Adrenal gland (tissue), 12 donors: ENCODE results near the gene GNPNAT1. TPM values are rescaled to one million over a fixed set of nuclear protein-coding genes. Genes with fewer than 3 reads are reported as not detected.

Experiments used
- DNase-seq, 7 donors: peaks; one replicate each; pipeline ENCODE4 v3.0.0-alpha.2; 2019 to 2020
- H3K27ac ChIP-seq, 5 donors: fragments of 200-600 bp; sonication (generic) in 4 of 5; 1 replicate in 3 of 5; 2 replicates in 2 of 5; pipeline versions ENCODE4 v1.5.1 to v1.8.0; 2016 to 2020; ENCODE audit warnings: mild to moderate bottlenecking in 1 of 5
- H3K27me3 ChIP-seq: fragments of 200-600 bp; 2 replicates; pipeline ENCODE4 v1.8.0; 2021
- H3K36me3 ChIP-seq, 2 donors: fragments of 200-600 bp; replicated peaks in 1 of 2; 1 replicate in 1 of 2; 2 replicates in 1 of 2; pipeline versions ENCODE4 v1.5.1 to v1.8.0; 2018 to 2022
- H3K4me1 ChIP-seq, 2 donors: fragments of 200-600 bp; replicated peaks in 1 of 2; 1 replicate in 1 of 2; 2 replicates in 1 of 2; pipeline versions ENCODE4 v1.5.1 to v1.8.0; 2018 to 2021
- H3K4me3 ChIP-seq, 4 donors: fragments of 200-600 bp; sonication (generic) in 3 of 4; one replicate each; pipeline ENCODE4 v1.5.1; 2016 to 2018
- H3K9me3 ChIP-seq, 3 donors: fragments of 200-600 bp; sonication (generic) in 1 of 3; replicated peaks in 1 of 3; 1 replicate in 2 of 3; 2 replicates in 1 of 3; pipeline versions ENCODE4 v1.5.1 to v1.8.0; 2016 to 2021
- CTCF ChIP-seq, 6 experiments: fragments of 450-650 bp in 4 of 6; fragments of 200-600 bp in 2 of 6; sonication (generic) in 1 of 6; IDR thresholded peaks; 1 replicate in 5 of 6; 2 replicates in 1 of 6; pipeline versions ENCODE4 v1.5.1 to v1.8.0; 2016 to 2021; ENCODE audit warnings: antibody characterized with exemption in 6 of 6, mild to moderate bottlenecking in 2 of 6, moderate library complexity in 1 of 6
- POLR2A ChIP-seq, 2 donors: fragments of 450-650 bp; IDR thresholded peaks; one replicate each; pipeline ENCODE4 v1.6.1; 2017; ENCODE audit warnings: antibody characterized with exemption in 2 of 2, mild to moderate bottlenecking in 2 of 2, moderate library complexity in 1 of 2
- WGBS, 4 donors: extraction: QIAGEN DNeasy Blood & Tissue Kit in 2 of 4; methylation state at CpG; one replicate each; pipeline versions ENCODE4 v1.1.5 to v1.1.7; 2013 to 2017; 5-methylcytosine and 5-hydroxymethylcytosine counted together
- intact Hi-C, 2 donors: fragments of 100-400 bp; cut with DNase I; formaldehyde crosslinking; loops; one replicate each; pipeline versions ENCODE4 v1.14.1 to v1.15.0; 2022 to 2023
- polyA plus RNA-seq, 3 donors: library from polyadenylated mRNA; stranded (reverse); fragments of 200-250 nt in 2 of 3; fragments of 350-450 nt in 1 of 3; fragmentation: Illumina TruSeq in 1 of 3; extraction: RNeasy Lipid Tissue Mini Kit (QIAGEN cat#74804) in 1 of 3; gene quantifications; one replicate each; pipeline ENCODE4 v1.2.3, GENCODE V29; 2013 to 2014
- total RNA-seq, 9 donors: library from RNA; depleted of rRNA in 4 of 9; stranded (reverse); fragments of >200 nt in 4 of 9; fragments of 120-200 nt in 1 of 9; fragmentation: NEBNext Ultra II Directional in 1 of 9; extraction: Animal tissue kit (Norgen Biotek cat#: 25700) in 1 of 9; gene quantifications; one replicate each; pipeline versions ENCODE4 v1.1.0 to v1.2.4, GENCODE V29; 2013 to 2023
- donor health status: healthy with polysubstance abuse.
- donor health status: Bipolar disorder and iron deficiency.
- donor health status: DM: yes; HTN: yes; CAD: no.
- donor health status: DM: no; HTN: no; CAD: no.
- donor health status: DM: no; HTN: no; CAD: no.
- donor health status: DM: yes; HTN: yes; CAD: no.

GNPNAT1 gene
- total and polyA plus RNA-seq, 12 donors, result 4.6 to 30.1 (median 13.0) TPM

- Histone ChIP-seq H3K36me3 (no peaks in the 10 kb centered on the region), H3K27me3 (no peaks in the 10 kb centered on the region), H3K9me3 (no peaks in the 10 kb centered on the region), H3K4me3 (no peak overlapping the region), H3K27ac (no peak overlapping the region), H3K4me1 (peaks cover 0 to 9% of the 10 kb centered on the region in 2 donors)
- DNase-seq, result no peak
- intact Hi-C loops, result no loop called here
- TF ChIP-seq CTCF (IDR thresholded peaks at IDR 0.05) (no peak), POLR2A (IDR thresholded peaks at IDR 0.05) (no peak)
These were observed 4.5 kb downstream of the GNPNAT1 start for GRCh38 chr14:52786887-52787286.

GRCh38 chr14:52783206-52783605 lies 8.2 kb downstream of the GNPNAT1 start:
- Histone ChIP-seq H3K27ac (no peak overlapping the region), H3K4me3 (no peak overlapping the region), H3K4me1 (no peaks in the 10 kb centered on the region), H3K36me3 (peaks cover 0 to 6% of the 10 kb centered on the region in 2 donors), H3K27me3 (no peaks in the 10 kb centered on the region), H3K9me3 (no peaks in the 10 kb centered on the region)
- 63 to 82% (median 70%) methylated on average over 1 of the region's 1 CpG for WGBS, 4 donors
- intact Hi-C loops, result no loop called here
- DNase-seq, result no peak
- TF ChIP-seq POLR2A (IDR thresholded peaks at IDR 0.05) (no peak), CTCF (IDR thresholded peaks at IDR 0.05) (no peak)

GRCh38 chr14:52781629-52782028 lies 9.8 kb downstream of the GNPNAT1 start:
- H3K9me3 ChIP-seq, result no peaks in the 10 kb centered on the region
- H3K36me3 ChIP-seq, result peaks cover 0 to 6% of the 10 kb centered on the region in 2 donors
- DNase-seq, result no peak
- H3K27ac ChIP-seq, result no peak overlapping the region
- intact Hi-C loops, result no loop called here
- WGBS, 4 donors, result 97 to 100% (median 99%) methylated on average over 1 of the region's 1 CpG
- no peak for TF ChIP-seq POLR2A (IDR thresholded peaks at IDR 0.05)
- no peak for TF ChIP-seq CTCF (IDR thresholded peaks at IDR 0.05)
- H3K27me3 ChIP-seq, result no peaks in the 10 kb centered on the region
- H3K4me1 ChIP-seq, result no peaks in the 10 kb centered on the region
- no peak overlapping the region for H3K4me3 ChIP-seq

GRCh38 chr14:52780893-52781292 lies 10.5 kb downstream of the GNPNAT1 start:
- intact Hi-C loops, result no loop called here
- no peak overlapping the region for H3K4me3 ChIP-seq
- no peaks in the 10 kb centered on the region for H3K4me1 ChIP-seq
- H3K9me3 ChIP-seq, result no peaks in the 10 kb centered on the region
- no peak for TF ChIP-seq CTCF (IDR thresholded peaks at IDR 0.05)
- TF ChIP-seq POLR2A (IDR thresholded peaks at IDR 0.05), result no peak
- H3K36me3 ChIP-seq, result peaks cover 0 to 6% of the 10 kb centered on the region in 2 donors
- WGBS, 4 donors, result 94 to 98% (median 96%) methylated on average over 1 of the region's 1 CpG
- no peak for DNase-seq
- no peak overlapping the region for H3K27ac ChIP-seq
- H3K27me3 ChIP-seq, result no peaks in the 10 kb centered on the region
